GM23338 (cell line): ENCODE measurements around the gene ADH1A.

Experiments
- CREB1 ChIP-seq: fragments of 250-450 bp; sonication (Bioruptor Pico); IDR thresholded peaks from 2 replicates; pipeline ENCODE4 v1.5.0; 2020; ENCODE audit warnings: low read depth, mild to moderate bottlenecking, moderate library complexity
- CTCF ChIP-seq, 2 experiments: fragments of 200-600 bp in 1 of 2; sonication (generic) in 1 of 2; conservative IDR thresholded peaks; 2 replicates each; pipeline versions ENCODE4 v1.5.1 to v1.6.1; 2016 to 2017; ENCODE audit warnings: antibody characterized with exemption in 2 of 2, low read depth in 2 of 2, mild to moderate bottlenecking in 2 of 2, moderate library complexity in 1 of 2
- EZH2 ChIP-seq: fragments of 200-600 bp; sonication (generic); IDR thresholded peaks from one replicate; pipeline ENCODE4 v1.8.0; 2017; ENCODE audit warnings: antibody characterized with exemption, mild to moderate bottlenecking, low read depth; ENCODE audit not compliant: unreplicated experiment
- EZH2phosphoT487 ChIP-seq: fragments of 200-600 bp; sonication (generic); IDR thresholded peaks from one replicate; pipeline ENCODE4 v1.8.1; 2018; ENCODE audit warnings: antibody characterized with exemption; ENCODE audit not compliant: unreplicated experiment
- JUNB ChIP-seq: IDR thresholded peaks from one replicate; pipeline ENCODE4 v1.6.1; 2016; ENCODE audit warnings: antibody characterized with exemption; ENCODE audit not compliant: unreplicated experiment
- NANOG ChIP-seq: IDR thresholded peaks from 2 replicates; pipeline ENCODE4 v1.6.1; 2016; ENCODE audit warnings: antibody characterized with exemption, borderline replicate concordance
- POLR2AphosphoS5 ChIP-seq: IDR thresholded peaks from 2 replicates; pipeline ENCODE4 v1.6.1; 2016; ENCODE audit warnings: antibody characterized with exemption, low read depth
- STAT1 ChIP-seq: IDR thresholded peaks from one replicate; pipeline ENCODE4 v1.6.1; 2016; ENCODE audit warnings: antibody characterized with exemption; ENCODE audit not compliant: unreplicated experiment

- TF ChIP-seq EZH2phosphoT487 = no peak
- no peak for TF ChIP-seq JUNB
- TF ChIP-seq EZH2 = no peak
- no peak for TF ChIP-seq CTCF (conservative IDR thresholded peaks at IDR 0.05; ENCODE audit: low read depth in 2 of 2)
- TF ChIP-seq POLR2AphosphoS5 = no peak
- no peak for TF ChIP-seq STAT1
- TF ChIP-seq NANOG = no peak
- no peak for TF ChIP-seq CREB1 (CRISPR knock-in tag)
These were observed 14.9 kb downstream of the ADH1A start for GRCh38 chr4:99275885-99276284.
